Stomach (tissue), 4 donors: ENCODE results near the gene ASTN2.

Experiments
- POLR2A ChIP-seq, 4 donors: fragments of 450-650 bp; IDR thresholded peaks; one replicate each; pipeline ENCODE4 v1.6.1; 2016; ENCODE audit warnings: antibody characterized with exemption in 4 of 4, control low read depth in 2 of 4, mild to moderate bottlenecking in 1 of 4, moderate library complexity in 1 of 4
- TF ChIP-seq, protein P1 (sequence below), 7 experiments: fragments of 450-650 bp in 4 of 7; fragments of 200-600 bp in 3 of 7; sonication (generic) in 3 of 7; IDR thresholded peaks; one replicate each; pipeline ENCODE4 v1.5.1; 2016 to 2019; ENCODE audit warnings: antibody characterized with exemption in 7 of 7, control low read depth in 2 of 7, mild to moderate bottlenecking in 1 of 7

DNA sequence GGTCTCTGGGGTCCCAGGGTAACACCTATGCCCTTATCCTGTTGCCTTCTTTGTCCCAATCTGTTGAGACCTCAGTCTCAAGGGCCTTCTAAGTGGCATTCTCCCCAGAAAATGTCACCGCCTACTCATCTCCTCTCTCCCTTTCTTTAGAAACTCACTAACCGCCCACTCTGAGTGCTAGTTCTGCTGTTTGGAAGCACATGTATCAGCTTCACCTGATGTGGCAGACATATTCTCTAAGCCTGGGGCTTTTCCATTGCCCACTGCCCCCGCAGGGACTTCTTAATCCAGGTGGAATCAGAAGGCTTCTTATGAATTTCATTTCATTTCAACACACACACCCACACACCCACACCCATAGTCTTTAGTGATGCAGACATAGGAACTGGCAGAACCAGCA, 165.1 kb downstream of the ASTN2 start:
- no peak for TF ChIP-seq POLR2A (IDR thresholded peaks at IDR 0.05)
- TF ChIP-seq, protein P1, sequence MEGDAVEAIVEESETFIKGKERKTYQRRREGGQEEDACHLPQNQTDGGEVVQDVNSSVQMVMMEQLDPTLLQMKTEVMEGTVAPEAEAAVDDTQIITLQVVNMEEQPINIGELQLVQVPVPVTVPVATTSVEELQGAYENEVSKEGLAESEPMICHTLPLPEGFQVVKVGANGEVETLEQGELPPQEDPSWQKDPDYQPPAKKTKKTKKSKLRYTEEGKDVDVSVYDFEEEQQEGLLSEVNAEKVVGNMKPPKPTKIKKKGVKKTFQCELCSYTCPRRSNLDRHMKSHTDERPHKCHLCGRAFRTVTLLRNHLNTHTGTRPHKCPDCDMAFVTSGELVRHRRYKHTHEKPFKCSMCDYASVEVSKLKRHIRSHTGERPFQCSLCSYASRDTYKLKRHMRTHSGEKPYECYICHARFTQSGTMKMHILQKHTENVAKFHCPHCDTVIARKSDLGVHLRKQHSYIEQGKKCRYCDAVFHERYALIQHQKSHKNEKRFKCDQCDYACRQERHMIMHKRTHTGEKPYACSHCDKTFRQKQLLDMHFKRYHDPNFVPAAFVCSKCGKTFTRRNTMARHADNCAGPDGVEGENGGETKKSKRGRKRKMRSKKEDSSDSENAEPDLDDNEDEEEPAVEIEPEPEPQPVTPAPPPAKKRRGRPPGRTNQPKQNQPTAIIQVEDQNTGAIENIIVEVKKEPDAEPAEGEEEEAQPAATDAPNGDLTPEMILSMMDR (IDR thresholded peaks at IDR 0.05) = no peak
